ENCODE data around the gene DGKD. TPM values are rescaled to one million over a fixed set of nuclear protein-coding genes. Genes with fewer than 3 reads are reported as not detected.
"Not testable (repeated sequence)": the region's sequence is repeated elsewhere in the genome, so short reads cannot be mapped to it uniquely, and the experiment has no call there.

Gene DGKD
- total RNA-seq, 1 experiment from 2014 or later = 16.0 TPM

DNA sequence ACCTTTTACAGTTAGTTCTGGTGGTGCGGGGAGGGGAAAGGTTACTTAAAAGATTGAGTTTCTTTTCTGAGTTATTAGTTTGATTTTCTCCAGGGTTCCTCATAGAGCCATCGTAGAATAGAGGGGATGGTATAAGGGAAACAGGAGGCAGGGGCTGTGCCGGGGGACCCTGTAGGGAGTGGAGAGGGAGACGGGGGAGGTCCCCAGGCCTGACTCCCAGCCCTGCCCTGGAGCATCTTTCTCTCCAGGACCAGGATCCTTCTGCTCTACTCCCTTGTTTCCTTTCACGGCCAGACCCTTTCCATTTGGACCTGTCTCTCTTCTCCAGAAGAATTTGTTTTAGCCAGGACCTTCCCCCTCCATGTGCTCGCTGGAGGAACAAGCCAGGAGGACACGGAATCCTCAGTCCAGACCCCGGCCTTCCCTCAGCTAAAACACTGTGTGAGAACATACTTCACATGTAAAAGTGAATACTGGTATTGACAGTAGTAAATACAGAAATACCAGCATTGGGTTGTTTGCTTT is 35.4 kb downstream of the DGKD start:
- Histone ChIP-seq H3K4me1 (replicated peaks) (no peaks in the 10 kb centered on the region), H3K36me3 (0 out of 2 replicates have a peak, but pooled peaks cover 4% of the 10 kb centered on the region), H3K4me3 (no peak overlapping the region), H3K27me3 (replicated peaks) (no peaks in the 10 kb centered on the region), H3K27ac (no peak overlapping the region), H3K9me3 (replicated peaks) (no peaks in the 10 kb centered on the region)
- DNase-seq (ENCODE audit: low read depth in 1 of 2, low spot score in 2 of 2) = no peak

GRCh38 chr2:233395687-233396086 is 41.4 kb downstream of the DGKD start:
- Histone ChIP-seq H3K27me3 (replicated peaks) (no peaks in the 10 kb centered on the region), H3K9me3 (replicated peaks) (no peaks in the 10 kb centered on the region), H3K4me3 (no peak overlapping the region), H3K4me1 (replicated peaks) (no peaks in the 10 kb centered on the region), H3K27ac (no peak overlapping the region), H3K36me3 (peaks cover 3% of the 10 kb centered on the region; the same call in 1 of the 2 replicates)
- no peak for DNase-seq (ENCODE audit: low read depth in 1 of 2, low spot score in 2 of 2)

- not testable (repeated sequence) for DNase-seq (ENCODE audit: low read depth in 1 of 2, low spot score in 2 of 2); H3K36me3 ChIP-seq; H3K27ac ChIP-seq; H3K4me1 ChIP-seq (replicated peaks); H3K27me3 ChIP-seq (replicated peaks); H3K4me3 ChIP-seq; H3K9me3 ChIP-seq (replicated peaks)
Observed at GRCh38 chr2:233396726-233397665, 42.7 kb downstream of the DGKD start.

DNA sequence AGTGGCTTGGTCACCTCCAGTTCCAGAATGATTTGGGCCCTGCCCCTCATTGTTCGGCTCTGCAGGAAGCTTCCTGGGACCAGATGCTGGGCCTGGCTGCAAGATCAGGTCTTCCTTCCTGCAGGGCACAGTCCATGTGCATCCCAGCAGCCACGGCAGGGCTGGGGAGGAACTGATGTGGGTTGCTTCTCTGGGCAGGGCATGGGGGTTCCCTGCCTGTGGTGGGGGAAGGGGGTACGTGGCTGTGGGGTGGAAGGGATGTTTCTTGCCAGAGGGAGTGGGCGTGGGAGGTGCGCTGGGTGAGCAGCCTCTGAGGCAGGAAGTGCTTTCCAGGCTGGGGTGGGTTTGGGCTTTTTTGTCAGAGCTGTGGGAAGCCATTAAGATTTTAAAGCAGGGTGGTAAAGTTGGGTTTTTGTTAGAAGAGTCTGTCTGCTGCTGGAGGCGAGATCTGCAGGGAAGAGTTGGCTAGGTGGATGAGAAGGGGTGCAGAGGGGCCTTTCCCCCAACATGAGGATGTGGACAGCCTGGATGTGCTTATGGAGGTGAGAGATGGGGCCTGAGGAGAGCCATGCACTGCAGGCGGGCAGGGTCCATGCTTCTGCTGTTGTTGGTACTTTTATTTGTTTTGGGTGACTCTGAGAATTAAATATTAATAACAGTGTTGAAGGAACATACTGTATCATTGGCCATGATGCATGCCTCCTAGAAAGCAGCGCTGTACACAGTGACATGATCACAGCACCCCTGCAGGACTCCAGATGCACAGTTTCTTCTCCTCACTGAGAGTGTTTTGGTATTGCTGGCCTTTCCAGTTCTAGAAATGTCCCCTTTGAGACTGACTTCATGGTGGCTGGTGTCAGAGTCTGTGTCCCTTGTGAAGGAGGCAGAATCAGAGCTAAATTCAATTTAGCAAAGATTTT is 45.3 kb downstream of the DGKD start:
- Histone ChIP-seq H3K27me3 (replicated peaks) (no peaks in the 10 kb centered on the region), H3K4me1 (replicated peaks) (no peaks in the 10 kb centered on the region), H3K36me3 (peaks cover 3% of the 10 kb centered on the region; the same call in 1 of the 2 replicates), H3K4me3 (no peak overlapping the region), H3K27ac (no peak overlapping the region), H3K9me3 (replicated peaks) (no peaks in the 10 kb centered on the region)
- no peak for DNase-seq (ENCODE audit: low read depth in 1 of 2, low spot score in 2 of 2)

GRCh38 chr2:233400341-233400740 is 46.0 kb downstream of the DGKD start:
- H3K4me3 ChIP-seq = no peak overlapping the region
- no peak for DNase-seq (ENCODE audit: low read depth in 1 of 2, low spot score in 2 of 2)
- H3K36me3 ChIP-seq = no peaks in the 10 kb centered on the region; the same call in 1 of the 2 replicates
- H3K27ac ChIP-seq = no peak overlapping the region
- H3K9me3 ChIP-seq (replicated peaks) = no peaks in the 10 kb centered on the region
- H3K27me3 ChIP-seq (replicated peaks) = no peaks in the 10 kb centered on the region
- no peaks in the 10 kb centered on the region for H3K4me1 ChIP-seq (replicated peaks)

DNA sequence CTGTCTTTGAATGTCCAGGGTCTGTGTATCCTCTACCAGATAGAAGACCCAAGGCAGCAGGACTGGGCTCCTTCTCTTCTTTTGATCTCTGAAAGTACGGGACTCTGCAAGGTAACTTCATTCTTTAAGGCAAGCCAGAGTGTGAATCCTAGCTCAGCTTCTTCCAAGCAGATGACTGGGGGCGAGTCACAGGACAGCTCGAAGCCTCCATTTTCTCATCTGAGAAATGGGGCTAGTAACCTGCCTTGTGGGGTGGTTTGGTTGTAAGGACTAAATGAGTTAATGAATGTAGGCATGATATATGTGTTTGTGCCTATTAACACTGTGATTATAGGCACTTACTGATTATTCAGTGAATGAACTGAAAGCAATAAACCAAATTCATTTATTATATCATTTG is 46.7 kb downstream of the DGKD start:
- Histone ChIP-seq H3K4me1 (replicated peaks) (no peaks in the 10 kb centered on the region), H3K27ac (no peak overlapping the region), H3K9me3 (replicated peaks) (no peaks in the 10 kb centered on the region), H3K27me3 (replicated peaks) (no peaks in the 10 kb centered on the region), H3K36me3 (no peaks in the 10 kb centered on the region; the same call in 1 of the 2 replicates), H3K4me3 (no peak overlapping the region)
- DNase-seq (ENCODE audit: low read depth in 1 of 2, low spot score in 2 of 2) = no peak

GRCh38 chr2:233402346-233402745 is 48.1 kb downstream of the DGKD start:
- H3K27me3 ChIP-seq (replicated peaks) = no peaks in the 10 kb centered on the region

DNA sequence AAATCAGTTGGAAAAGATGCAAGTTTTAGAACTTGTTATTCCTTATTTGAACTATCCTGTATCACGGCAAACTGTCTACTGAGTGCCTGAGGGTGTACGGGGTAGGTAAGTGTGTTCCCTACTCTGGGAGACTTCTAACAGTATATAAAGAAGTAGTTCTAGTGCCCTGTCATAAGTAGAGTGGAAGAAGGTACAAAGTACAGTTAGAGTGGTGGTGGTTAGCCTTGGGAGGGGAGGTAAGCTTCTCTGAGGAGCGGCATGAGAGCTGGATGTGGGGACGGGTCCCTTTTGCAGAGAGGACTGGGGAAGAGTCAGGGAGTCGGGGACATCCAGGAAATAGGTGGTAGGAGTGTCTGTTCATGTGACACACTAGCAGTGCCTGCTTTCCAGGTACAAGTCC is 48.5 kb downstream of the DGKD start:
- H3K4me1 ChIP-seq (replicated peaks) = no peaks in the 10 kb centered on the region
- H3K27me3 ChIP-seq (replicated peaks) = no peaks in the 10 kb centered on the region
- H3K9me3 ChIP-seq (replicated peaks) = no peaks in the 10 kb centered on the region
- H3K4me3 ChIP-seq = no peak overlapping the region
- no peak for DNase-seq (ENCODE audit: low read depth in 1 of 2, low spot score in 2 of 2)
- no peaks in the 10 kb centered on the region; the same call in 1 of the 2 replicates for H3K36me3 ChIP-seq
- no peak overlapping the region for H3K27ac ChIP-seq

More at GRCh38 chr2:233402346-233402745, 48.1 kb downstream of the DGKD start:
- no peak overlapping the region for H3K27ac ChIP-seq
- H3K4me1 ChIP-seq (replicated peaks) = no peaks in the 10 kb centered on the region
- DNase-seq (ENCODE audit: low read depth in 1 of 2, low spot score in 2 of 2) = no peak
- no peaks in the 10 kb centered on the region for H3K9me3 ChIP-seq (replicated peaks)
- H3K4me3 ChIP-seq = no peak overlapping the region
- H3K36me3 ChIP-seq = no peaks in the 10 kb centered on the region; the same call in 1 of the 2 replicates

GRCh38 chr2:233404222-233404621 is 49.9 kb downstream of the DGKD start:
- Histone ChIP-seq H3K9me3 (replicated peaks) (no peaks in the 10 kb centered on the region), H3K36me3 (no peaks in the 10 kb centered on the region; the same call in 1 of the 2 replicates), H3K4me1 (replicated peaks) (no peaks in the 10 kb centered on the region), H3K27ac (no peak overlapping the region), H3K27me3 (replicated peaks) (no peaks in the 10 kb centered on the region), H3K4me3 (no peak overlapping the region)
- DNase-seq (ENCODE audit: low read depth in 1 of 2, low spot score in 2 of 2) = peak in 1 of 2 experiments; percentile 28

DNA sequence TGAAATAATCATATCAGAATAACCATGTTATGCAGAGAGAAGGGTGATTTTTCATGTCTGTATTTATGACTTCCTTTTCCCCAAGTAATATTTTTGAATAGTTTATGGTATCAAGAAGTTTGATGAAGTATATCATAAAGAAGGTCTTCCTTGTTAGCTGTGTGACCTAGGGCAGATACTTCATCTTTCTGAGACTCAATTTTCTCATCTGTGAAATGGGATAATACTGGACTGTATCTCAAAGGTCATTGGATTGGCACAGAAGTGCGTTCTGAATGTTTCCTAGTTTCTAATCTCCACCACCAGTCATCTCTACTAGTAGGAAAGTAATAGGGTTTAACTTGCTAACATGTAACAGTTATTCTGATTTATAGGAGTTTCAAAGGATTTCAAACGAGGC is 52.6 kb downstream of the DGKD start:
- Histone ChIP-seq H3K4me1 (replicated peaks) (peaks cover 3% of the 10 kb centered on the region; the same call in 1 of the 2 replicates), H3K27me3 (replicated peaks) (no peaks in the 10 kb centered on the region), H3K9me3 (replicated peaks) (peaks cover 9% of the 10 kb centered on the region), H3K4me3 (no peak overlapping the region), H3K36me3 (peaks cover 4% of the 10 kb centered on the region; the same call in 1 of the 2 replicates), H3K27ac (no peak overlapping the region)
- DNase-seq (ENCODE audit: low read depth in 1 of 2, low spot score in 2 of 2) = no peak

DNA sequence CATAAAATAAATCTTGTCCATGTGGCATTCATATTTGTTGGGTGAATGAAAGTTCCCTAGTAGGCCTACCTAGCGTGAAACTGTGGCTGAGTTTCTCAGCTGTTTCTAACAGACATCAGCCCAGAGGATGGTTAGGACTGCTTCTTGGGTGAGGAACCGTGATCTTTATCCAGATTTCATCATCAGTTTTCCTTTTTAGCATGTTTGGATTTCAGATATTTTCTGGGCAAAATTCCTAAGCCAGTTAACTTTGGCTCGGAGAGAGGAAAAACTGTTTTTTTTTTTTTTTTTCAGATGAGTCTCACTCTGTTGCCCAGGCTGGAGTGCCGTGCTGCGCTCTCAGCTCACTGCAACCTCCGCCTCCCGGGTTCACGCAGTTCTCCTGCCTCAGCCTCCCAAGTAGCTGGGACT is 53.5 kb downstream of the DGKD start:
- Histone ChIP-seq H3K4me1 (replicated peaks) (peaks cover 3% of the 10 kb centered on the region; the same call in 1 of the 2 replicates), H3K9me3 (replicated peaks) (peaks cover 10% of the 10 kb centered on the region), H3K27ac (no peak overlapping the region), H3K4me3 (no peak overlapping the region), H3K36me3 (peaks cover 4% of the 10 kb centered on the region; the same call in 1 of the 2 replicates), H3K27me3 (replicated peaks) (no peaks in the 10 kb centered on the region)
- no peak for DNase-seq (ENCODE audit: low read depth in 1 of 2, low spot score in 2 of 2)

- Histone ChIP-seq H3K27me3 (replicated peaks) (no peaks in the 10 kb centered on the region), H3K9me3 (replicated peaks) (peaks cover 10% of the 10 kb centered on the region)
- no peak for DNase-seq (ENCODE audit: low read depth in 1 of 2, low spot score in 2 of 2)
Observed at GRCh38 chr2:233408366-233409285, 54.3 kb downstream of the DGKD start.

More at GRCh38 chr2:233408366-233409285, 54.3 kb downstream of the DGKD start:
- H3K36me3 ChIP-seq = peaks cover 4% of the 10 kb centered on the region; the same call in 1 of the 2 replicates
- H3K4me3 ChIP-seq = no peak overlapping the region
- no peak overlapping the region for H3K27ac ChIP-seq
- H3K4me1 ChIP-seq (replicated peaks) = peaks cover 11% of the 10 kb centered on the region

Data from SJSA1 (cell line).